NCI-H82 (cell line): ENCODE measurements around the gene CACNA2D3.

ENCODE experiments used
- DNase-seq: peaks from one replicate; lab custom pipeline; 2025; lab: John Stamatoyannopoulos, UW

Gene CACNA2D3

DNA sequence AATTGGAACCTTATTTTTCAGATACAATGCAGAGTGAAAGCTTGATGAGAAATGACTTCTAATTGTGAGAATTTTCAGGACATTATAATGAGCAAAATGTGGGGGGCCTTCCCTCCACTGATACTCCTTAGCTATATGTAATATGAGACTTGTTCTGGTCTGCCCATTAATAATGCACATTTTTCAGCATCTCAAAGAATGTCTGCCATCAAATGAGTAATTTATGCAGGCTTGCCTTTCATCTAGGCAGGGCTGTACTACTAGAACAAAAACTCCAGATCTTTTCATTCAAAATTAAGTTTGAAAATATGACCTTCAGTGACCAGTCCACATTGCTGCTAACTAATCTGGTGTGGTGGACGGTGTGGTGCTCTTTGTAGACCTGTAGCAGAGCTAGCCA, 678.1 kb downstream of the CACNA2D3 start:
- no peak for DNase-seq

- DNase-seq = no peak
Observed at GRCh38 chr3:54801977-54802376, 679.6 kb downstream of the CACNA2D3 start.

DNA sequence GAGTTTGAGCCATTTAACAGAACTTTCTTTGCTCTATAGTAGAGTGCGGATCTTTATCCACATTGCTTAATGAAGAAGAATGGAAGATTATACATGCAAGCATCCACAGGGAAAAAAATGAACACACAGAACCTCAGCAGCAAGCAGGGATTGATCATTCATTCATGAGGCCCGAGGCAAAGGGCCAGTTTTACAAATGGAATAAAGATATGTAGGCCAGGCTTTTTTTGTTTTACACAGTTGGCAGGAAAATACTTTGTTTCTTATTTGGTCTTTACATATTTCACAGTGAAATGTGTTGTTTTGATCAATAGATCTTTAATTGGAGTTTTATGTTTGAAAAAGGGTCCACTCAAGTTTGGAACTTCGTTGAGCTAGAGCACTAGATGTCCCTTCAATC, 688.0 kb downstream of the CACNA2D3 start:
- no peak for DNase-seq

GRCh38 chr3:54814224-54814623, 691.9 kb downstream of the CACNA2D3 start:
- DNase-seq = no peak

DNA sequence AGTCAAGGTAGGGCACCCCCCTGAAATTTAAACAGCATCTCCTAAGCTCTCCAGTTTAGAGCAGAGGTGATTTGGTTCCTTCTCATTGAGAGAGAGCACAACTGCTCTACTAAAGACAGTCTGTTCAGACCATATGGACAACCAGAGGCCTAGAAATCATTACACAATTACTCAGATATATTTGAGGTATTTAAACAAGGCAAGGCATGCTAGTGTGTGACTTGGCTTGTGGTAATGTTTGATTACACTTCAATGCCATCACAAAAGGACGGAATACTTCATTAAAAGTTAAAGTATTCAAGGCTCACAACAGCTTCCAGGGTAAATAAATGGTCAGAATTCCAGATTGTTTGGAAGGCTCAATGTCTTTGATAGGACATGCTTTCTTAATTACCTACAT, 695.3 kb downstream of the CACNA2D3 start:
- no peak for DNase-seq

- DNase-seq = no peak
Observed at GRCh38 chr3:54818486-54818885, 696.1 kb downstream of the CACNA2D3 start.

- DNase-seq = no peak
Observed at GRCh38 chr3:54818942-54819341, 696.6 kb downstream of the CACNA2D3 start.

DNA sequence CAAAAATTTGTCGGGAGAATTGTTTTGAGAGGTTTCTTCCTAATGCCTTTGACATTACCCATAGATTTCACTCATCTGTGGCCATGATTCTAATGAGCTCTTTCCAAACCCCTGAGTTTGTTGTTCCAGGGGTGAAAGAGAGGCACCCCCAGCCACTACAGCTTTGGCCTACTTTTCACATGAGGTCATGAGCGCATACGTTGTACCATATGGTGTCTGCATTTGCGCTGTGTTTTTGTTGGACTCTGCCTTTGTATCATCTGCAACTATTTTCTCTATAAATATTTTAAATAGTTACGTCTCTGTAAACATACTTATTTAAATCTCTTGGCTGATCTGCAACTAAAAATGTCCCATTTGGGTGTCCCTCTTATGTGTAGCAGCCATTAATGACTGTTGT, 697.6 kb downstream of the CACNA2D3 start:
- DNase-seq = no peak

GRCh38 chr3:54822206-54822605, 699.9 kb downstream of the CACNA2D3 start:
- DNase-seq = no peak

DNA sequence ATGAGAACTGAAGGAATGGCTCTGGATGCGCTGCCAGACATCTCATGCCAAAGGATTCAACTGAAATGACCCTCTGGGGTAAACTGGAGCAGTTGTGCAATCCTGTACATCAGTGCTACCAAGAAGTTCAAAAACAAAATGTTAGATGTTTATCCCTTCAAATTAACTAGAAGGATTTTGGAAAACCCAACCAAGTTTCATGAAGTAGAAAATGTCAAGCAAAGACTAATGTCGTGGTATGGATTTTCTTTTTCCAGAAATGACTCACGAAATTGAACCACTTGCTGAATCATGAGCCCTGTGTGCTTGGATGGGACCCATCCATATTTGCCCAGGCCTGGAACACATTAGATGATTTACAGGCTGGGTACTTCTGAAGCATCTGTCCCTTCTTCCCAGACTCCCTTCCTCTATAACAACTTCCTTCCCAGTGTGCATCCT, 703.9 kb downstream of the CACNA2D3 start:
- DNase-seq = no peak

- no peak for DNase-seq
Observed at GRCh38 chr3:54827056-54827687, 704.8 kb downstream of the CACNA2D3 start.

GRCh38 chr3:54827776-54828175, 705.4 kb downstream of the CACNA2D3 start:
- no peak for DNase-seq

GRCh38 chr3:54830658-54831057, 708.3 kb downstream of the CACNA2D3 start:
- DNase-seq = peak; percentile 67

- no peak for DNase-seq
Observed at GRCh38 chr3:54831112-54831511, 708.8 kb downstream of the CACNA2D3 start.

GRCh38 chr3:54832876-54833275, 710.5 kb downstream of the CACNA2D3 start:
- no peak for DNase-seq

GRCh38 chr3:54835701-54836100, 713.3 kb downstream of the CACNA2D3 start:
- no peak for DNase-seq

- no peak for DNase-seq
Observed at GRCh38 chr3:54836871-54837270, 714.5 kb downstream of the CACNA2D3 start.

- DNase-seq = peak; percentile 34
Observed at GRCh38 chr3:54837964-54838363, 715.6 kb downstream of the CACNA2D3 start.

DNA sequence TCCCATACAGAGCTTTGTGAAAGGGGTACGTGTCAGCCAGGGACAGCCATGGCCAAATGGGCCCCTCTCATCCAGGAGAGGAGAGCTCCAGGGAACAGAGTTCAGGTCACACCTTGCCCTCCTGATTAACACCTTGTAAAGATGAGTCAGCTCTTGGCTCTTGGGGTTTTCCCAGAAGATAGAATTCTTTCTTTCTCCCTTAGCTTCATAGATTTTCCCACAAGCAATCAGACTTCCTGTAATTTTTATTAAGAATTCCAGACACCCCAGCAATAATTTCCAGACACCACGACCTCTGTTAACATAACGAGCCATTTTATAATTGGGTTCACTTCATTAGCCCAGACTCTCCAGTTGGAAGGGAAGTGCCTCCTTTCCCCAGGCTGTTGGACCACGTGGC, 719.1 kb downstream of the CACNA2D3 start:
- DNase-seq = no peak

GRCh38 chr3:54843352-54843751, 721.0 kb downstream of the CACNA2D3 start:
- no peak for DNase-seq

DNA sequence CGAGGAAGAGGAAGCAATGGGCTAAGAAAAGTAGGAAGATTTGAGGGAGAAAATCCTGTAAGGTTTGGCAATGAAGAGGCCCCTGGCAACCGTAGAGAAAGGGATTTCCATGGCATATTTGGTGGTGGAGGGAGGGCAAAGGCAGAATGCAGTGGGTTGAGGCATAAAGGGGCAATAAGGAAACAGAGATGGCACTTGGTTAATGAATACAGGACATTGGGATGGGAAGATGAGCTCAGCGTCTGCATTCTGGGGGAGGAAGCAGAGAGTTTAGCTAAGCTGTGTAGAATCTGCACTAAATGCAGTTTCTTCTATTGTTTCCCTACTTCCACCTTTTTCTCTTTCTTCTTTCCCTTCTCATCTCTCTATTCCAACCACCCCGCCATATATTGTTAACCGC, 721.9 kb downstream of the CACNA2D3 start:
- DNase-seq = no peak

- no peak for DNase-seq
Observed at GRCh38 chr3:54845011-54845410, 722.7 kb downstream of the CACNA2D3 start.

DNA sequence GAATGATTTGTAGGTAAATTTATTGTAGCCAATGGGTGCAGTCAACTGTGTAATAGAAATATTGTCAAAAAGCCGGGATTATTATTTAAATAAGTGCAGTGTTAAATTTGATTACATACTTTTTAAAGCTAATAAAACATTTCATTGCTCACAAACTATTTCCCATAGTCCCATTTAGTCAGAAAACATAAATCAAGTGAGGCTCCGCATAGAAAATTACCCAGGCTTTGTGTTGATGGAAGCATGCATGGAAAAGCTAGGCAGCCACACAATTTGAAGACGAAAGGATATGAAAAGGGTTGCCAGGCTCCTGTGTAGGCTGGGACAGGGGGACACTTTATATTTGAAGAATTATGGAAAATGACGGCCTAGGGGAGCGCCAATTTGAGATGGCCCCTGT, 723.2 kb downstream of the CACNA2D3 start:
- no peak for DNase-seq

- DNase-seq = no peak
Observed at GRCh38 chr3:54846119-54846518, 723.8 kb downstream of the CACNA2D3 start.

DNA sequence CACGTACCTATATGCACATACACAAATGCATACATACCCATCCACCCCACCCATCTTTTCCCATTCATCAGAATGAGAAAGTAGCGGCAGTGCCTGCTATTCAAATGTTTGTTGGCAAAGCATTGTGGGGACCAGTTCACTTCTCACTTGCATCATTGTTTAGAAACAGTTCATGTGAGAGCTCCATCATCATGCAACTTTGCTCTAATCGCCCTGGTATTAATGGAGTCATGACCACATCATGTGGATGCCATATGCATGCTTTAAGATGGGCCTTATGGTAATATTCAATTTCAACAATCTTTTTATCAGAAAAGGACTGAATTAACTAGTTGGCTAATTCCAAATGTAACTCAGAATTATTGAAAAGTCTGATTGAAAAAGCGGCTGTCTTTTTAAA, 725.0 kb downstream of the CACNA2D3 start:
- no peak for DNase-seq
